HG03457 (cell line): ENCODE data around the gene ENO1.
"Not testable (repeated sequence)": the region's sequence is repeated elsewhere in the genome, so short reads cannot be mapped to it uniquely, and the experiment has no call there.

ENCODE experiments used
- ATAC-seq: cut with Tn5 transposase; IDR thresholded peaks from one replicate; pipeline ENCODE4 v1.9.1; 2021; ENCODE audit warnings: moderate number of reproducible peaks; ENCODE audit not compliant: unreplicated experiment

Gene ENO1

DNA sequence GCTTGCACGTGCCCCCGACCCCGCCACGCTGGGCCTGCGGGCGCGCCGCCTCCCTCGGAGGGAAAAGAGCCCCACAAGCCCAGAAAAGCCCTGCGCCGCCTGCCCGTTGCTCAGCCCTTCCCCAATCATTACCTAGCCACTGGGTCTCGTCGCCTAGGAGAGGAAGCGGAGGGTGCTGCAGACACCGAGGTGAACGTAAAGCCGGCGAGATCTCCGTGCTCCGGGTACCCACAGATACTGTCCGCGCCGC lies at the start of gene ENO1:
ENO1 (minus strand) TSS at position 239 of the 250 bp plus-strand sequence. CDS start 3,778 bp downstream, outside the sequence.
- no peak for ATAC-seq

DNA sequence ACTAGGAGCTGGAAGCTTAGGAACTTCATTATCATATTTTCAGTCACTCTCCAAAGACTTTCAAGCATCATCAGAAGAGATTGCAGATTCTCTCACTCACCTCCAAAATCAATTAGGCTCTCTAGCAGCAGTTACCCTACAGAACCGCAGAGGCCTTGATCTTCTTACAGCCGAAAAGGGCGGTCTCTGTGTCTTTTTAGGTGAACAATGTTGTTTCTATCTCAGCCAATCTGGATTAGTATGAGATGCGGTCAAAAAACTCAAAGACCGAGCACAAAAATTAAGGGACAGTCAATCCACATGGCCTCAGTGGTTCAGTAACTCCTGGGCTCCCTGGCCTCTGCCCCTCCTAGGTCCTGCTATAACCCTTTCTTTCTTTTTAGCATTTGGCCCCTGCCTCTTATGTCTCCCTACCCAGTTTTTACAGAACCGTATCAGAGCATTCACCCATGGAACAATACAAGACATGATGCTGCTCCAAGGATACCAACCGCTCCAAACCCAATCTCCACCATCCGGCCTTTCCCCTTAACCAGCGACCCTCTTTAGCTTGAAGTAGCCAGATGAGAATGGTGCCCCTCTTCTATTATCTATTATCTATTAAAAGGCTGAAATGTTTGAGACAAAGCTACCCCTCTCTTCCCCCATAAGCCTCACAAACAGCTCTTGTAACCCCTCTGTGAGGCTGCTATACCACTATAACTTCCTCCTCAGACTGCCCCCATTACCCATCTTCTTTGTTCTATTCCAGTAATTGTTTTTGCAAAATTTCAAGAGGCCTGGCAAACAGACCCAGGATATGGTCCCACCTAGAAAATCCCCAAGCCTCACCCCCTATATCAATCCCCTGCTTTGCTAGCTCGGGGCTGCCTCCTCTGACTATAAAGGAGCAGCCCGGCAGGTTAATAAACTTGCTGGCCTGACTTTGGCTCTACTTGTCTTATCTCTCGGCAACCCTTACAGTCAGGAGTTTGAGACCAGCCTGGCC lies 48.5 kb upstream of the ENO1 start:
- ATAC-seq: no peak

DNA sequence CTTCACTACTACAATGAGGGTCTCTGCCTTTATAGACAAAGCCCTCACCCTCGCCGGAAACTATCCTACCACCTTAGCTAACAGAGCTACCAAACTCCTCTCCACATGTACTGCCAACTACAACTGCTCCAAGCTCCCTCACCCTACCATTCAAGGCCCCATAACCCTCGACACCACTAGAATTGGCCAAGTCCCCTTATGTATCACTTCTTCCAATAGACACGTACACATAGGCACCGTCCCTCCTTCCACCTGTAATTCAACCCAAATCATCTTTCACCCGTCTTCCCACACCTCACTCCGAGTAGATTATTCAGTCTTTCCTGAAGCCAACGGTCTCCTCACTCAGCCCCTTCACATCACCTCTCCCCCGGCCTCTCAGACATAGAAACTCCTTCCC lies 47.5 kb upstream of the ENO1 start:
- ATAC-seq: no peak

GRCh38 chr1:8925406-8925805 lies 46.9 kb upstream of the ENO1 start:
- no peak for ATAC-seq

GRCh38 chr1:8922962-8923361 lies 44.5 kb upstream of the ENO1 start:
- ATAC-seq: no peak

GRCh38 chr1:8917536-8917935 lies 39.0 kb upstream of the ENO1 start:
- not testable (repeated sequence) for ATAC-seq

DNA sequence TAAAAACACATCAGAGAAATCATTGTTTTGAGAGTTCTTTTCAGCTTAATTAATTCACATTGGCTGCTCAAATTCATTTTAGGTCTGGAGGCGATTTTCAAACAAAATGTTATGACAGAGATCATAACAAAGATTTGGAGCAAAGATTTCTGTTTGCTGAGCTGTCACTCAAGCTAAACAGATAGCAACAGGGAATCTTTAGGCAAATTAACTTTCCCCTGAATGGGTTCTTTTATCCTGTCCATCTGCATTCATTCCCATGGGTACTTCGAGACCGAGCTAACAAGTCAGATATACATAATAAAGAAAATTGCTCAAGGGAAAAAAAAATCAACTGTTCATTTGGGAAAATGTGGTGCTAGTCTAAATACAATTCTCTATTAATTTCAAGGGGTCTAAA lies 37.0 kb upstream of the ENO1 start:
- no peak for ATAC-seq

DNA sequence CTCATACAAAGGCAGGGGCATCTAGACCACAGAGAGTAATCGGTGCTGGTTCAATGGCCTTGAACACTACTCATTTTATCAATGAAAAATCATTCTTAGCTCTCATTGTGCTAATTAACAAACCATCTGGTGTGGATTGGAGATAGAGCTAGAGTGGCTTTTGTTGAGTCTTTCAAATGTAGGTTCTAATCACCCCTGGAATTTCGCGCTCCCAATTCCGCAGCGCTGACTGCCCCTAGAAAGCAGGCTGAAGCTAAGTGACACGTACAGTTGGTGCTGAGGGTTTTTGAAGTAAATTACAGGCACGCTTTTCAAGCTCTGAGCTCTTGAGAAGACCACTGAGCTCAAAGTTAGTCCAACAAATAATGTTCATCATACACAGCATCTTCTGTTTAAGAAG lies 36.0 kb upstream of the ENO1 start:
- no peak for ATAC-seq

DNA sequence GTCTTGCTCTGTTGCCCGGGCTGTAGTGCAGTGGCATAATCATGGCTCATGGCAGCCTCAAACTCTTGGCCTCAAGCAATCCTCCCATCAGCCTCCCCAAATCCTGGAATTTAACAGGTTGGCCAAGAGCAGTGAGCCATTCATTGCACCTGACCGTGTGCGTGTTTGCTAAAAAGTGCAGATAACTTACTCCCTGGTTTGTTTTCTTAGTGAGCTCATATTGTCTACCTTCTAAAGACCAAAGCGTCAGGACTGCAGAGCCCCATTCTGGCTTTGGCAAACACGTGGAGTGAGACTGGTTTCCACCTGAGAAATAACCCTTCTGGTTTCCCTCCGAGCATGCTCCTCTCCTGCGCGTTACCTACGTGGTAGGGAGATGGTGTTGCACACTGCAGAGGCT lies 35.0 kb upstream of the ENO1 start:
- no peak for ATAC-seq

DNA sequence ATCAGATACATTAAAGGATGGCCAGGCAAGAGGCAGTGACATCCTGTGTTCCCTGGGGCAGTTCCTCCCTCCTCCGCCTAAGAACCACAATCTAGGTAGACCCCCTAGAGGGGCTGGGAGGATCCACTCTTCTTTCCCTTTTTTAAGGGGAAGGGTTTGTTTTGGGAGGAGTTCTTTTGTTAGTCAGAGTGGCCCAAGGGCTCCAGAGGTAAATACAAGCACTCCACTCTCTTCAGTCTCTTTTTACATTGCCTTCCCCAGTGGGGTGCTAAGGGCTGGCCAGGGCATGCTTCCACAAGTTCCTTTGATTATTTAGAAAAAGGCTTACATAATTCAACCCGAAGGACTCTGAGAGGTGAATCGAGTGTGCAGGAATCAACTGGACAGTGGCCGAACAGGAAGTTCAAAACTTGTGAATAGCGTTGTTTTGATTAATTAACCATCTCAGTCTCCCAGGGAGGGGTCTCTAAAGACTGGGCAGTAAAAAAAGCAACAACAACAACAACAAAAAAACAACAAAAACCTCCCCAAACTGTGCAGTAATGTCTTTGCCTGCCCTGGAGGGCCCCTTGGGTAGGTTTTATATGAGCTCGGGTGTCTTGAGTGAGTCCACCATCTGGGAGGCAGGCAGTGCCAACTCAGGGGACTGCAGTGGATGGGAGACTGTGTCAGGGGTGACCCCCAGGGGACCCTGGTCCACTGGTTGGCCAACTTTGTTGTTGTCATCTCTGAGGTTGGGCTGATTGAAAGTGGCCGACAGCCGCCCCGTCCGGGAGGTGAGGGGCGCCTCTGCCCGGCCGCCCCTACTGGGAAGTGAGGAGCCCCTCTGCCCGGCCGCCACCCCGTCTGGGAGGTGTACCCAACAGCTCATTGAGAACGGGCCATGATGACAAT lies 33.2 kb upstream of the ENO1 start:
- ATAC-seq: no peak

GRCh38 chr1:8910914-8911313 lies 32.4 kb upstream of the ENO1 start:
- no peak for ATAC-seq

DNA sequence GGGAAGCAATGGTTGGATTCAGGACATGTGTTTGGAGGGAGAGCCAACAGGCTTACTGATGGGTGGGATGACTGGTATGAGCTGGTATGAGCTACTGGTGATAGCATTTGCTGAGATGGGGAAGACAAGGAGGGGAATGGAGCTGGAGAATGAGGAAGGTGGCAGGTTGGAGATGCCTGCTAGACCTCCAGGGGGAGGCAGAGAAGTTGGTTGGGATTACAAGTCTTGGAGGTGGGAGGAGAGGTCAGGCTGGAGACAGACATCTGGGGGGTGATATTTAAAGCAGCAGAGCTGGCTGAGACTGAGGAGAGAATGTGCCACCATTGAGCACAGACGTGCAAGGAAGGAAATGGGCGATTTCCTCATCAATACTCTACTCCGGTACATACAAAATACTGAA lies 31.8 kb upstream of the ENO1 start:
- no peak for ATAC-seq

DNA sequence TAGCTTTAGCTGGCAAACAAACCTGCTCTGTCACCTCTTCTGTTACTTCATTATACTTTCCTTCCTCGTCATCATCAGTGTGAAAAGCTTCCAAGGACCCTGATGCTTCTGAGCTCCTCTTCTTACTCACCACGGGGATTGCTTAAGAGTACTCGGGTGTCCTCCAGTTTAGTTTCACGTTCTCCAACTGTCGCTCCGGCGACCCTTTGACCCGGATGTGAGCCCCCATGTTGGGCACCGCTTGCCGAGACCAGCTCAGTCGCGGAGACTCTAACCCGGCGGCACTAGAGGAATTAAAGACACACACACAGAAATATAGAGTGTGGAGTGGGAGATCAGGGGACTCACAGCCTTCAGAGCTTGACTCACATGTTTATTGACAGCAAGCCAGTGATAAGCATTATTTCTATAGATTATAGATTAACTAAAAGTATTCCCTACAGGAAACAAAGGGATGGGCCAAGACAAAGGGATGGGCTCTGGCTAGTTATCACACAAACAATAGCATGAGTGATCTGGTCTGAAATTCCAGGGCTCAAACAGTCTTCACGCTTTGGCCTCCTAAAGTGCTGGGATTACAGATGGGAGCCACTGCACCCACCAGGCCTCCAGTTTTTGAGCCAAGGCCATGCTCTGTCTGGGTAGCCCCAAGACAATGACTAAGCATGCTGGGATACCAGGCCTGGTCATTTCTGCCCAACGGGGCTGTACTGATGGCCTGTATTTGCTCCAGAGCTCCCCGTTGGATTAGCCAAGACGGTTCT lies 30.1 kb upstream of the ENO1 start:
- ATAC-seq: no peak

- no peak for ATAC-seq
Measured at GRCh38 chr1:8905582-8906191, 27.2 kb upstream of the ENO1 start.

DNA sequence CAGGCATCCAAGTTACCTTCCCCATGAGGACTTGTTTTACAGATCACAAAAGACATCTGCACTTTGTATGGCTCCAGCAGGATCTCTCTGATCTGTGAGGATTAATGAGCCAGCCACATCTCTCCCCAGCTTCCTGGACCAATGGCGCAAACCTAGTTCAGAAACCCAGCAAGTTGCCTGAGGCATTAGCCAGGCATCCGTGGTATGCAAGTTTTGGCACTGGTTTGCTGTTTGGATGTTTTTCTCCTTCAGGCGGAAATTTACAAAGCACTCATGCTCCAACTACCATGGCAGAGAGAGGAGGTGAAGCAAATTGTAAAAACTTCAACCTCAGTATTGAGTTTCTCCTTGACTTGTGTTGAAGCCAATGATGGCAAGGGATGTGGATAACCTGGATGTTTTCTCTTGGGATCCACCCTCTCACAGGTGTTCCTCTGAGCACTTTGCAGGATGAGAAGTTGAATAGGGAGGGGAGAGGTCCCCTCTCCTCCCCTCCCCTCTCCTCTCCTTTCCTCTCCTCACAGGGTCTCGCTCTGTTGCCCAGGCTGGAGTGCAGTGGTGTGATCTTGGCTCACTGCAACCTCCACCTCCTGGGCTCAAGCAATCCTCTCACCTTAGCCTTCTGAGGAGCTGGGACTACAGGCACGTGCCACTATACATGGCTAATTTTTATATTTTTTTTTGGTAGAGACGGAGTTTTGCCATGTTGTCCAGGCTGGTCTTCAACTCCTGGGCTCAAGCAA lies 25.6 kb upstream of the ENO1 start:
- no peak for ATAC-seq

- no peak for ATAC-seq
Measured at GRCh38 chr1:8903410-8903809, 24.9 kb upstream of the ENO1 start.

DNA sequence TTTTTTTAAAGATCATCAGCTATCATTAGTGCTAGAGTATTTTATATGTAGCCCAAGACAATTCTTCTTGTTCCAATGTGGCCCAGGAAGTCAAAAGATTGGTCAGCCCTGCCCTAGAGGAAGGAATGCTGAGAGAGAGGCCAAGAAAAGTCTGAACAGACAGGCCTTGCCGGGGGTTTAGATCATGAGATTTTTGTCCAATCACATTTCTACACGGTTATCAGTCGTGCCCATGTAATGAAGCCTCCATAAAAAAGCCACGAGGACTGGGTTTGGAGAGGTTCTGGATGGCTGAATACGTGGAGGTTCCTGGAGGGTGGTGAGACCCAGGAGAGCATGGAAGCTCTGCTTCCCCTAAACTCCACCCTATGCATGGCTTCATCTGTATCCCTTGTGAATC lies 24.3 kb upstream of the ENO1 start:
- no peak for ATAC-seq

GRCh38 chr1:8900684-8901083 lies 22.2 kb upstream of the ENO1 start:
- not testable (repeated sequence) for ATAC-seq

DNA sequence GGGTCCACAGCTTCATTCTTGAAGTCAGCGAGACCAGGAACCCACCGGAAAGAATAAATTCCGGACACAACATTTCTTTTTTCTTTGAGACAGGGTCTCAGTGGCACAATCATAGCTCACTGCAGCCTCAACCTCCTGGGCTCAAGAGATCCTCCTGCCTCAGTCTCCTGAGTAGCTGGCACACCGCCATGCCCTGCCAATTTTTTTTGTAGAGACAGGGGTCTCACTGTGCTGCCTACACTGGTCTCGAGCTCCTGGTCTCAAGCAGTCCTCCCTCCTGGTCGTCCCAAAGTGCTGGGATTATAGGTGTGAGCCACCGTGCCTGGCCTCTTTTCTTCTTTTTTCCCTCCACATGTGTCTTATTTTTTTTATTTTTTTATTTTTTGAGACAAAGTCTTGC lies 20.6 kb upstream of the ENO1 start:
- no peak for ATAC-seq

DNA sequence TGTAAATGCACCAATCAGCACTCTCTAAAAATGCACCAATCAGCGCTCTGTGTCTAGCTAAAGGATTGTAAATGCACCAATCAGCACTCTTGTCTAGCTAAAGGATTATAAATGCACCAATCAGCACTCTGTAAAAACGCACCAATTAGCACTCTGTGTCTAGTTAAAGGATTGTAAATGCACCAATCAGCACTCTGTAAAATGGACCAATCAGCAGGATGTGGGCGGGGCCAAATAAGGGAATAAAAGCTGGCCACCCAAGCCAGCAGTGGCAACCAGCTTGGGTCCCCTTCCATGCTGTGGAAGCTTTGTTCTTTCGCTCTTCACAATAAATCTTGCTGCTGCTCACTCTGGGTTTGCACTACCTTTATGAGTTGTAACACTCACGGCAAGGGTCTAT lies 19.9 kb upstream of the ENO1 start:
- not testable (repeated sequence) for ATAC-seq
